Astrocyte (in vitro differentiated cells and primary cell): ENCODE data around the gene TFF3. TPM values are rescaled to one million over a fixed set of nuclear protein-coding genes. Genes with fewer than 3 reads are reported as not detected.

ENCODE experiments used
- DNase-seq: peaks from one replicate; pipeline ENCODE4 v3.0.0-alpha.2; 2010; ENCODE audit warnings: low read depth
- FAIRE-seq: peaks from 2 replicates; lab custom pipeline; 2011; peaks lifted over from hg19 to GRCh38; lab: Jason Lieb, UNC
- H2AFZ ChIP-seq: 2 replicates; pipeline ENCODE4 v1.6.0; 2012; ENCODE audit warnings: low read depth, low read length, inconsistent platforms
- H3K27ac ChIP-seq: 2 replicates; pipeline ENCODE4 v1.5.1; 2011; ENCODE audit warnings: low read depth, low read length, inconsistent platforms
- H3K27me3 ChIP-seq: 2 replicates; pipeline ENCODE4 v1.6.0; 2011; ENCODE audit warnings: low read length, inconsistent platforms; ENCODE audit not compliant: insufficient read depth
- H3K36me3 ChIP-seq: 2 replicates; pipeline ENCODE4 v1.5.1; 2011; ENCODE audit warnings: low read length, inconsistent platforms; ENCODE audit not compliant: insufficient read depth
- H3K4me1 ChIP-seq: 2 replicates; pipeline ENCODE4 v1.5.1; 2011; ENCODE audit warnings: low read length, inconsistent platforms; ENCODE audit not compliant: insufficient read depth
- H3K4me2 ChIP-seq: 2 replicates; pipeline ENCODE4 v1.6.0; 2012; ENCODE audit warnings: low read length, inconsistent platforms
- H3K4me3 ChIP-seq: 2 replicates; pipeline ENCODE4 v1.5.1; 2011; ENCODE audit warnings: low read depth, mild to moderate bottlenecking, low read length, inconsistent platforms; ENCODE audit not compliant: insufficient read depth
- H3K79me2 ChIP-seq: 2 replicates; pipeline ENCODE4 v1.6.0; 2012; ENCODE audit warnings: mild to moderate bottlenecking, low read length, inconsistent platforms; ENCODE audit not compliant: insufficient read depth
- H3K9ac ChIP-seq: 2 replicates; pipeline ENCODE4 v1.6.0; 2012; ENCODE audit warnings: mild to moderate bottlenecking, low read length, inconsistent platforms
- H3K9me3 ChIP-seq: 2 replicates; pipeline ENCODE4 v1.5.1; 2012; ENCODE audit warnings: low read depth, mild to moderate bottlenecking, low read length, inconsistent platforms; ENCODE audit not compliant: insufficient read depth
- H4K20me1 ChIP-seq: 2 replicates; pipeline ENCODE4 v1.6.0; 2012; ENCODE audit warnings: low read length, inconsistent platforms; ENCODE audit not compliant: insufficient read depth
- H3K27ac Mint-ChIP-seq: one replicate; pipeline ENCODE4 v1.8.0; 2021; ENCODE audit warnings: mild to moderate bottlenecking, mixed read lengths; ENCODE audit not compliant: unreplicated experiment
- H3K27me3 Mint-ChIP-seq: one replicate; pipeline ENCODE4 v1.8.0; 2021; ENCODE audit warnings: low read depth, mixed read lengths; ENCODE audit not compliant: unreplicated experiment
- H3K36me3 Mint-ChIP-seq: one replicate; pipeline ENCODE4 v1.8.0; 2021; ENCODE audit warnings: low read depth, mixed read lengths; ENCODE audit not compliant: unreplicated experiment
- H3K4me1 Mint-ChIP-seq: one replicate; pipeline ENCODE4 v1.8.0; 2021; ENCODE audit warnings: low read depth, mixed read lengths; ENCODE audit not compliant: unreplicated experiment
- H3K4me3 Mint-ChIP-seq: one replicate; pipeline ENCODE4 v1.8.0; 2021; ENCODE audit warnings: mild to moderate bottlenecking, moderate library complexity, mixed read lengths; ENCODE audit not compliant: unreplicated experiment
- H3K9me3 Mint-ChIP-seq: one replicate; pipeline ENCODE4 v1.8.0; 2021; ENCODE audit warnings: mild to moderate bottlenecking, mixed read lengths; ENCODE audit not compliant: unreplicated experiment
- EZH2 ChIP-seq: IDR thresholded peaks from 2 replicates; pipeline ENCODE4 v1.6.1; 2012; ENCODE audit warnings: mild to moderate bottlenecking, low read length, inconsistent platforms; ENCODE audit not compliant: insufficient read depth
- total RNA-seq: library from RNA; stranded (reverse); gene quantifications from 2 replicates; pipeline ENCODE4 v1.2.1, GENCODE V29; 2021
- TF ChIP-seq, protein P1 (sequence below): IDR thresholded peaks from 2 replicates; pipeline ENCODE4 v1.5.1; 2011; ENCODE audit warnings: low read depth, mild to moderate bottlenecking, inconsistent platforms, low read length, moderate library complexity; ENCODE audit not compliant: insufficient read depth

The TFF3 gene
- total RNA-seq, 1 donor from 2014 or later, result not detected

DNA sequence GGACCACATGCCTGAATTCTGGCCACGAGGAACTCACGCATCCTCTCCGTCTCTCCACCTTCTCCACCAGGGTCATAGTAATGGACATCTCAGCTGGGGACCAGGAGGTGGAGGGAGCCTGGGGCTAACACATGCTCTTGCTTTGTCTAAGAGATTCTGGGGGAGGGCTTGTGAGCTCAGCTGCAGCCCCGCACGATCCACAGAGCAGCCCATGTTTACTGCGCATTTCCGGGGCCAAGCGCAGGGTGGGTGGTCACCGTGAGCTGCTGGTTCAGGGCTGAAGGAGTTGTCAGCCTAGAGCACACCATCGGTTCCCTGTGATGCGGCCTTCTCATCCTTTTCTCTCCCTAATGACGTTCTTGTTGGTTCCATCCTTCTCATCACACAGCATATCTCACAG, 43.1 kb upstream of the TFF3 start:
- DNase-seq, result no peak
- H2AFZ ChIP-seq, result no peak overlapping the region
- H3K9ac ChIP-seq, result no peak overlapping the region
- no peaks in the 10 kb centered on the region for H3K4me1 ChIP-seq
- H3K79me2 ChIP-seq, result no peaks in the 10 kb centered on the region
- FAIRE-seq, result no peak
- H3K27me3 Mint-ChIP-seq, result peaks cover 33% of the 10 kb centered on the region
- H3K4me3 Mint-ChIP-seq, result no peak overlapping the region
- H3K27ac ChIP-seq, result no peak overlapping the region
- no peak for TF ChIP-seq EZH2
- TF ChIP-seq, protein P1, sequence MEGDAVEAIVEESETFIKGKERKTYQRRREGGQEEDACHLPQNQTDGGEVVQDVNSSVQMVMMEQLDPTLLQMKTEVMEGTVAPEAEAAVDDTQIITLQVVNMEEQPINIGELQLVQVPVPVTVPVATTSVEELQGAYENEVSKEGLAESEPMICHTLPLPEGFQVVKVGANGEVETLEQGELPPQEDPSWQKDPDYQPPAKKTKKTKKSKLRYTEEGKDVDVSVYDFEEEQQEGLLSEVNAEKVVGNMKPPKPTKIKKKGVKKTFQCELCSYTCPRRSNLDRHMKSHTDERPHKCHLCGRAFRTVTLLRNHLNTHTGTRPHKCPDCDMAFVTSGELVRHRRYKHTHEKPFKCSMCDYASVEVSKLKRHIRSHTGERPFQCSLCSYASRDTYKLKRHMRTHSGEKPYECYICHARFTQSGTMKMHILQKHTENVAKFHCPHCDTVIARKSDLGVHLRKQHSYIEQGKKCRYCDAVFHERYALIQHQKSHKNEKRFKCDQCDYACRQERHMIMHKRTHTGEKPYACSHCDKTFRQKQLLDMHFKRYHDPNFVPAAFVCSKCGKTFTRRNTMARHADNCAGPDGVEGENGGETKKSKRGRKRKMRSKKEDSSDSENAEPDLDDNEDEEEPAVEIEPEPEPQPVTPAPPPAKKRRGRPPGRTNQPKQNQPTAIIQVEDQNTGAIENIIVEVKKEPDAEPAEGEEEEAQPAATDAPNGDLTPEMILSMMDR, result no peak
- no peaks in the 10 kb centered on the region for H3K4me1 Mint-ChIP-seq
- H3K4me3 ChIP-seq, result no peak overlapping the region
- no peaks in the 10 kb centered on the region for H3K36me3 Mint-ChIP-seq
- no peaks in the 10 kb centered on the region for H3K27me3 ChIP-seq
- H3K4me2 ChIP-seq, result no peak overlapping the region
- no peaks in the 10 kb centered on the region for H3K36me3 ChIP-seq
- no peaks in the 10 kb centered on the region for H3K9me3 ChIP-seq
- peaks cover 21% of the 10 kb centered on the region for H3K9me3 Mint-ChIP-seq
- no peaks in the 10 kb centered on the region for H4K20me1 ChIP-seq
- H3K27ac Mint-ChIP-seq, result no peak overlapping the region

DNA sequence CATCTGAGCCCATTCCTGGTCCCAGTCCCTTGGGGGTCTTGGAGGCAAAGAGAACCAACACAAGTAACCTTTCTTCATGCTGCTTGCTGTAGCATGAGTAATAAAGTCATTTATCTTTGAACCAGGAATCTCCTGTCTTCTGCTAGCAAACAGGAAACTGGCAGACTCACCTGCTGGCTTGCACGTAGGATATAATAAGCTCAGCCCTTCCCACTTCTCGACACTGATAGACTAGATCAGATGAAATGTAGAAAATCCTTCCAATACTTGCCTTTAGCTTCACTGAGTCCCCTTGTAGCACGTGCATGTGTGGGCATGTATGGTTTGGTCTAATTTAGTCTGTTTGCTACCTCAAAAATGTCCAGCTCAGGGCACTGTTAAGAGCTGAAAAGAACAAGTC, 42.1 kb upstream of the TFF3 start:
- H3K4me1 Mint-ChIP-seq, result no peaks in the 10 kb centered on the region
- no peak overlapping the region for H3K4me3 Mint-ChIP-seq
- Histone ChIP-seq H3K4me2 (no peak overlapping the region), H2AFZ (no peak overlapping the region), H3K27me3 (no peaks in the 10 kb centered on the region), H3K4me1 (no peaks in the 10 kb centered on the region), H3K27ac (no peak overlapping the region), H3K9ac (no peak overlapping the region), H3K4me3 (no peak overlapping the region), H4K20me1 (no peaks in the 10 kb centered on the region), H3K79me2 (no peaks in the 10 kb centered on the region), H3K36me3 (no peaks in the 10 kb centered on the region), H3K9me3 (no peaks in the 10 kb centered on the region)
- no peaks in the 10 kb centered on the region for H3K36me3 Mint-ChIP-seq
- FAIRE-seq (no peak), DNase-seq (no peak)
- H3K27ac Mint-ChIP-seq, result no peak overlapping the region
- peaks cover 34% of the 10 kb centered on the region for H3K27me3 Mint-ChIP-seq
- peaks cover 24% of the 10 kb centered on the region for H3K9me3 Mint-ChIP-seq
- no peak for TF ChIP-seq EZH2
- TF ChIP-seq, protein P1, result no peak

DNA sequence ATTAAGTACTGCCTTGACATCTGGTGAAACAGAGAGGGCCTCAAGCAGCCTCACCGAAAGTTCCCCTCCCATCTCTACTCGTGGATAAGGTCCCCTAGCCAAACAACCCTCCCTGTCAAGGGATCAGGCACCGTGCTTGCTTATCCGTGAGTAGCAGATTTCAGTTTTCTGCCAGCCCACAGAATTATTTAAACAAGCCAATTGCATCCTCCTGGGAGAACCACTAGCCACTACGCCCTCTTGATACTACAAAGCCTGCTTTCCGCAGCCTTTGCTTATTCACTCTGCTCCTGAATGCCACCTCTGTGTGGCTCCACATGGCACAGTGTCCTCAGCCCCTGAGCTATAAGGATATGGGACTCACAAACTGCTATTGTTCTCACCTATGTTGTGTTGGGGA, 41.4 kb upstream of the TFF3 start:
- H3K27ac ChIP-seq, result no peak overlapping the region
- H3K9me3 ChIP-seq, result no peaks in the 10 kb centered on the region
- Mint-ChIP-seq H3K4me3 (no peak overlapping the region), H3K4me1 (no peaks in the 10 kb centered on the region), H3K36me3 (no peaks in the 10 kb centered on the region), H3K27ac (no peak overlapping the region), H3K27me3 (peaks cover 29% of the 10 kb centered on the region), H3K9me3 (peaks cover 25% of the 10 kb centered on the region)
- H3K27me3 ChIP-seq, result no peaks in the 10 kb centered on the region
- FAIRE-seq, result no peak
- no peak overlapping the region for H3K9ac ChIP-seq
- H3K36me3 ChIP-seq, result no peaks in the 10 kb centered on the region
- no peak overlapping the region for H2AFZ ChIP-seq
- no peak overlapping the region for H3K4me3 ChIP-seq
- TF ChIP-seq, protein P1, result no peak
- TF ChIP-seq EZH2, result no peak
- no peaks in the 10 kb centered on the region for H4K20me1 ChIP-seq
- no peak for DNase-seq
- no peak overlapping the region for H3K4me2 ChIP-seq
- H3K79me2 ChIP-seq, result no peaks in the 10 kb centered on the region
- no peaks in the 10 kb centered on the region for H3K4me1 ChIP-seq
